ENCODE results near the gene ELL2. TPM values are rescaled to one million over a fixed set of nuclear protein-coding genes. Genes with fewer than 3 reads are reported as not detected.
A peak's percentile ranks its signal among the peaks of the same experiment; 100 is the strongest.

ELL2 gene
- total and polyA plus RNA-seq, 7 donors = 16.2 to 59.8 (median 36.9) TPM

GRCh38 chr5:95842854-95843544 is 118.7 kb downstream of the ELL2 start:
- Histone ChIP-seq H3K36me3 (ENCODE audit: insufficient read depth in 1 of 2, low read depth in 1 of 2) (no peaks in the 10 kb centered on the region), H3K4me3 (no peak overlapping the region), H3K27ac (peak overlapping the region; percentile 76), H3K4me1 (peaks cover 25% of the 10 kb centered on the region), H3K9me3 (no peaks in the 10 kb centered on the region), H3K27me3 (ENCODE audit: insufficient read depth in 3 of 3, low read length in 2 of 3) (no peaks in the 10 kb centered on the region)
- ATAC-seq (peak; percentile 72 to 78 (median 72)), DNase-seq (peak; percentile 66 to 80)
- 69 to 79% (median 75%) methylated on average over 11 of the region's 11 CpGs for WGBS, 3 donors
- intact Hi-C loops (cut with DNase I) = no loop called here
- no peak for TF ChIP-seq CTCF (IDR thresholded peaks at IDR 0.05)

GRCh38 chr5:95841914-95842812 is 119.5 kb downstream of the ELL2 start:
- H3K4me3 ChIP-seq = no peak overlapping the region
- no peaks in the 10 kb centered on the region for H3K9me3 ChIP-seq
- 80 to 84% (median 81%) methylated on average over 8 of the region's 8 CpGs for WGBS, 3 donors
- H3K4me1 ChIP-seq = peaks cover 32% of the 10 kb centered on the region
- H3K36me3 ChIP-seq (ENCODE audit: insufficient read depth in 1 of 2, low read depth in 1 of 2) = no peaks in the 10 kb centered on the region
- peak in 3 of 4 donors; percentile 37 to 57 (median 45) for ATAC-seq
- peak in 1 of 2 donors; percentile 45 for DNase-seq
- no peaks in the 10 kb centered on the region for H3K27me3 ChIP-seq (ENCODE audit: insufficient read depth in 3 of 3, low read length in 2 of 3)
- no peak for TF ChIP-seq CTCF (IDR thresholded peaks at IDR 0.05)
- intact Hi-C loops (cut with DNase I) = no loop called here
- H3K27ac ChIP-seq = peak overlapping the region; percentile 76

GRCh38 chr5:95840956-95841705 is 120.5 kb downstream of the ELL2 start:
- DNase-seq = no peak
- H3K4me1 ChIP-seq = peaks cover 42% of the 10 kb centered on the region
- H3K9me3 ChIP-seq = no peaks in the 10 kb centered on the region
- no peak for ATAC-seq
- no peaks in the 10 kb centered on the region for H3K27me3 ChIP-seq (ENCODE audit: insufficient read depth in 3 of 3, low read length in 2 of 3)
- no peak for TF ChIP-seq CTCF (IDR thresholded peaks at IDR 0.05)
- intact Hi-C loops (cut with DNase I) = no loop called here
- no peaks in the 10 kb centered on the region for H3K36me3 ChIP-seq (ENCODE audit: insufficient read depth in 1 of 2, low read depth in 1 of 2)
- peak overlapping the region; percentile 76 for H3K27ac ChIP-seq
- WGBS, 3 donors = 83 to 93% (median 91%) methylated on average over 1 of the region's 1 CpG
- no peak overlapping the region for H3K4me3 ChIP-seq

GRCh38 chr5:95839658-95840057 is 122.0 kb downstream of the ELL2 start:
- no peak overlapping the region for H3K4me3 ChIP-seq
- DNase-seq (no peak), ATAC-seq (no peak)
- intact Hi-C loops (cut with DNase I) = no loop called here
- H3K27me3 ChIP-seq (ENCODE audit: insufficient read depth in 3 of 3, low read length in 2 of 3) = no peaks in the 10 kb centered on the region
- no peaks in the 10 kb centered on the region for H3K36me3 ChIP-seq (ENCODE audit: insufficient read depth in 1 of 2, low read depth in 1 of 2)
- peak overlapping the region; percentile 10 for H3K27ac ChIP-seq
- no peak for TF ChIP-seq CTCF (IDR thresholded peaks at IDR 0.05)
- peaks cover 51% of the 10 kb centered on the region for H3K4me1 ChIP-seq
- H3K9me3 ChIP-seq = no peaks in the 10 kb centered on the region
- WGBS, 3 donors = 71 to 82% (median 74%) methylated on average over 2 of the region's 2 CpGs

Data from psoas muscle (tissue), 8 donors.